Measurements from ENCODE around the gene CILP2. TPM values are rescaled to one million over a fixed set of nuclear protein-coding genes. Genes with fewer than 3 reads are reported as not detected.

The CILP2 gene
- total RNA-seq, 2 experiments from 2014 or later, result 0.19 to 0.27 TPM

DNA sequence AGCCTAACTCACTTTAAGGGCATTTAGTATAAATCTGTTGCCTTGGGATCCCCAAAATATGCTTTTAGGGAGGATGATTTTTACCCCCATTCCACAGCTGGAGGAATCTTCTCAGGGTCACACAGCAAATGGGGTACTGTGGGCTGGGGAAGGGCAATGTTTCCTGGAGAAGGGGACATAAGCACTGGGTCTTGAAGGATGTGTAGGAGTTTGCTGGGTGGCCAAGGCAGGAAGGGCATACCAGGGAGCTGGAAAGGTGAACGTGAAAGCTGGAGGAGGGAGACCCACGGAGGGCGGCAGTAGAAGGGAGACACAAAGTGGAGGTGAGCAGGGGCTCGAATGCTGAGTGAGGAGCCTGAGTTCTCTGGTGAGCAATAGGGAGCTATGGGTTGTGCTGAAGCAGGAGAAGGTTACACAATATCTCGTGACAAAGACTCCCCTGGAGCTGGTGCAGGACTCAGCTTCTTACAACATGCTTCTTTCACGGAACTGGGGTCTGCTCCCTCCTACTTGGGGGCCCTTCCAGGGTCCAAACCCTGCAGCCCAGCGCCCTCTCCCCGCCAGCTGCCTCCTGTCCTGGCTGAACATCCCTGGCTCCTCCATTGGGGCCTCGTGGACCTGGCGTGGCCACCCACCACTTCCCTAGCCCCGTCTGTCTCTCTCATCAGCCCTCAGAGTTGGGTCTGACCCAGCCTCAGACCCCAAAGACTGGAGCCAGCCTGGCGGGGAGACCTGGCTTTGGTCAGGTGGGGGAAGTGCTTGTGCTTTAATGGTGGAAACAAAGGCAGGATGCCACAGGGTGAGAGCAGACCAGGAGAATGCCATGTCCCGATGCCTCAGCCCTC lies 11.1 kb downstream of the CILP2 start:
- Mint-ChIP-seq H3K4me1 (no peaks in the 10 kb centered on the region), H3K27me3 (no peaks in the 10 kb centered on the region), H3K36me3 (ENCODE audit: low read depth) (no peaks in the 10 kb centered on the region), H3K9me3 (ENCODE audit: low read depth) (peaks cover 2% of the 10 kb centered on the region), H3K4me3 (no peak overlapping the region), H3K27ac (no peak overlapping the region)
- intact Hi-C loops (cut with DNase I, micrococcal nuclease), result no loop called here
- ChIA-PET CTCF (no interaction called here), POLR2A (interaction anchor here (0.6 kb wide), 1 partner anchor 54 kb away, joined by 3 read pairs; no protein-coding TSS in a partner anchor)
- DNase-seq, result no peak
- ATAC-seq, result no peak

DNA sequence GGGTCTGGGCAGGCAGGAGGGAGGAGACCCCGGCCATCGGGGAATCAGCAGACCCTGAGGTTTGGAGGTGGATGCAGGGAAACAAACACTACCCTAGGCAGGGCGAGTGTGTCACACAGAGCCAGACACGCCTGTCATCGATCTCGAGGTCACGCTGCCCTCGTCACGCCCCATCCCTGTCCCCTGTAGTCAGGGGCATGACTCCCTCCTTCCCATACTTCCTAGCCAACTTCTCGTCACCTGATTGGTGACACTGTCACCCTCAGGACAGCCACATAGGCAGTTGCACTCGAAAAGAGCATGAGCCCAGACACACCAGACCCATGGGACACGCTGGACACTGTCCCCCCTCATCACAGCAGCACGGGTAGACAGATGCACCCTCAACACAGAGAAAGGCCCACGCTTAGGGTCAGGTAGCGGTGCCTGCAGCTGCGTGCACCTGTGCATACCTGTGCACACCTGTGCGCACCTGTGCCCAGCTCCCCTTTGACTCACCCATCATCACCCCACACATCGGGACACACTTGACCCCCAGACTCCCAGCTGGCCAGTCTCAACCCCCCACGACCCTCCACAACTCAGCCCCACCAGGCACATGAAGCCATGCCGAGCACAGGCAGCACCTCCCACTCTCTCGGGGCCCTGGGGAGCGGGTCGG lies 11.9 kb downstream of the CILP2 start:
- H3K9me3 Mint-ChIP-seq (ENCODE audit: low read depth), result peaks cover 2% of the 10 kb centered on the region
- no peak overlapping the region for H3K27ac Mint-ChIP-seq
- POLR2A ChIA-PET, result no interaction called here
- DNase-seq, result no peak
- ATAC-seq, result no peak
- intact Hi-C loops (cut with DNase I, micrococcal nuclease), result no loop called here
- H3K4me3 Mint-ChIP-seq, result no peak overlapping the region
- no peaks in the 10 kb centered on the region for H3K36me3 Mint-ChIP-seq (ENCODE audit: low read depth)
- no peaks in the 10 kb centered on the region for H3K27me3 Mint-ChIP-seq
- CTCF ChIA-PET, result no interaction called here
- peaks cover 3% of the 10 kb centered on the region for H3K4me1 Mint-ChIP-seq

DNA sequence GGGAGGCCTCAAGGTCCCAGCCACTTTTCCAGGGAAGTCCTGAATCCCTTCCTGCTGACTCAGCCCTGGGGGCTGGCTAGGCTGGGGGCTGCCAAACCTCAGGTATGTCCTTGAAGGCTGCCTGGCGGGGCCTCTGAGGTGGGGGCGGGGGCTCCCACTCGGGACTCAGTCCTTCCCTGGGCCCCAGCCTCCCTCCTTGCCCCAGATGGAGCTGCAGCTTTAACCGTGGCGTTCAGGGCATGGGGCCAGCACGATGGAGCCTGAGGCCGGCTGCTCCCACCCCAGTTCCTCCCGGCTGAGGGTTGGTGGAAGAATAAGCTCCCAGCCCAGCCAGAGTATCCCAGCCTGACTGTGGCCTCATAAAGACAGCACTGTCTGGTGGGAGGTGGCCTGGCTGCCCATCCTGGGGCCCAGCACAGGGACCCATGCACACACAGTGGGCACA lies 12.4 kb downstream of the CILP2 start:
- Mint-ChIP-seq H3K4me3 (no peak overlapping the region), H3K9me3 (ENCODE audit: low read depth) (peaks cover 2% of the 10 kb centered on the region), H3K27ac (no peak overlapping the region), H3K4me1 (peaks cover 3% of the 10 kb centered on the region), H3K27me3 (no peaks in the 10 kb centered on the region), H3K36me3 (ENCODE audit: low read depth) (no peaks in the 10 kb centered on the region)
- CTCF ChIA-PET, result interaction anchor here (0.7 to 1.0 kb wide), 4 partner anchors 9 to 57 kb away, joined by 3 to 4 read pairs (median 3); no protein-coding TSS in a partner anchor
- ATAC-seq (no peak), DNase-seq (no peak)
- intact Hi-C loops (cut with DNase I, micrococcal nuclease), result no loop called here
- POLR2A ChIA-PET, result no interaction called here

DNA sequence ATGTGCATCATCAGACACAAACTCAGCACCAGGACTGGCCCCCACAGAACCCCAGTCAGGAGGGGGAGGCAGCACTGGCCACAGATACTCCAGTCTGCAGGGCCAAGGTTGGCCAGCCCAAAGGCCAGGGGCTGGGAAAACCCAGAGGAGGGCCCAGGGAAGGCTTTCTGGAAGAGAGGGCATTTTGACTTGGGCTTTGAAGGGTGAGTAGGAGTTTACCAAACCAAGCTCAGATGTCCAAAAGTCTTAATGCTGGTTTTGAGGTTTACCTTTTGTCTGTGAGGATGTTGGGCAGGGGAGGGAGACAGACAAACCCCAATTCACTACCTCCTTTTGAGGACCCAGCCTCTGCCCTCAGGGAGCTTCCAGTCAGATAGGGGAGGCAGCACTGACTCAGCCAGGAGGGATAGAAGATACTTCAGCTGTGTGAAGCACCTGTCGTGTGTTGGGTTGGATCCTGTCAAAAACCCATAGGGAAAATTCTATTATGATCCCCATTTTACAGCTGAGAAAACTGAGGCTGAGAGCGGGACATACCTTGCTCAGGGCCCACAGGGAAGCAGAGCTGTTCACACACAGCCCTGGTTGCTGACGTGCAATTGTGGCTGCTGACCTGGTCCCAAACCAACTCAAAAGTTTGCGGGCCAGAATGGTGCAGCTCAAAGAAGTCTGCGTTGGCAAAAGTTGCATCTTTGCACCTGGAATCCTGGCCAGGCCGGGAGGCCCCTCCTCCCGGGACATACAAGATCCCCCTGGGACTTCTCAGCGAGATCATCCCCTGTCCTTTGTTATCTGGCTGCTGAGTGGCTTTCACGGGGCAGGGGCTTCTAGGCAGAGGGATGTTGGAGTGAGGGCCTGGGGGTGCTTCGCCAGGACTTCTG lies 13.1 kb downstream of the CILP2 start:
- ATAC-seq (no peak), DNase-seq (no peak)
- ChIA-PET POLR2A (interaction anchor here (1.0 kb wide), 1 partner anchor 9 kb away, joined by 3 read pairs; no protein-coding TSS in a partner anchor), CTCF (interaction anchor here (0.7 to 7.5 kb wide), 7 partner anchors 9 to 186 kb away, joined by 3 to 48 read pairs (median 3); no protein-coding TSS in a partner anchor)
- intact Hi-C loops (cut with DNase I, micrococcal nuclease), result no loop called here
- no peak overlapping the region for H3K4me3 Mint-ChIP-seq
- peaks cover 3% of the 10 kb centered on the region for H3K4me1 Mint-ChIP-seq
- H3K27ac Mint-ChIP-seq, result no peak overlapping the region
- no peaks in the 10 kb centered on the region for H3K27me3 Mint-ChIP-seq
- peaks cover 2% of the 10 kb centered on the region for H3K9me3 Mint-ChIP-seq (ENCODE audit: low read depth)
- H3K36me3 Mint-ChIP-seq (ENCODE audit: low read depth), result no peaks in the 10 kb centered on the region

DNA sequence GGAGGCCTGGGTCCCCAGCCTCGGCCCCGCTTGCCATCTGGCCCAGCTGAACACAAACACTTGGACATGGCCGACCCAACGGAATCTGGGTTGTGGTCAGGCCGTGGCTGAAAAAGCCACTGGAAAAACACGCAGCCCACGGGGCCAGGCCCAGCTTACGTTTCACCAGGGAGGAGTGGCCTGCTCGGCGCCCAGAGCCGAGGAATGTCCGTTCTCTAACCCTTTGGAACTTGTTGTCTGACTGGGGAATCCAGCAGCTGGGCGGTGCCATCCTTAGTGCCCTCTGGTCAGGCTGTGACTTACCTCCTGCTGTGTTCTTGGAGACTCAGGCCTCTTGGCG lies 13.8 kb downstream of the CILP2 start:
- Mint-ChIP-seq H3K9me3 (ENCODE audit: low read depth) (peaks cover 2% of the 10 kb centered on the region), H3K4me3 (no peak overlapping the region), H3K36me3 (ENCODE audit: low read depth) (no peaks in the 10 kb centered on the region), H3K27me3 (no peaks in the 10 kb centered on the region), H3K27ac (no peak overlapping the region), H3K4me1 (peaks cover 3% of the 10 kb centered on the region)
- ATAC-seq, result no peak
- intact Hi-C loops (cut with DNase I, micrococcal nuclease), result no loop called here
- ChIA-PET CTCF (interaction anchor here (0.6 to 7.5 kb wide), 5 partner anchors 12 to 187 kb away, joined by 3 to 48 read pairs (median 5); no protein-coding TSS in a partner anchor), POLR2A (interaction anchor here (0.8 to 1.0 kb wide), 2 partner anchors 8 to 63 kb away, joined by 3 read pairs; no protein-coding TSS in a partner anchor)
- DNase-seq, result no peak

DNA sequence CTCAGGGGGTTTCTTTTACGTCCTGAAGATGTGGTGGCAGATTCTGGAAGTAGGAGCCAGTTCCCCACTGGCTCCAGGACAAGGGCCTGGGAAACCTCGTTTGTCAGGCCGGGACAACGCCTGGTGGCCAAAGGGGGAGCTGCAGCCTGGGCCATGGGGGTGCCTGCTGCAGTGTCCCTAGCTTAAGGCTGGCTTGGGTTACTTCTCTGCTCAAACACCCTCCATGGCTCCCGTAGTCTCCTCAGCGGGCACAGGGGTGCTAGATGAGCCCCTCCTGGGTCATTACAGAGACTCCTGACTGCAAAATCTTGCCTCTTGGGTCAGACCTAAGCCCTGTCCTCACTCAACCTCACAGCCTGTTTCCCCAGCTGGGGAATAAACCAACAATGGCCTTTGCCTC lies 14.7 kb downstream of the CILP2 start:
- ChIA-PET POLR2A (no interaction called here), CTCF (interaction anchor here (0.5 to 7.5 kb wide), 20 partner anchors 12 to 346 kb away, joined by 3 to 48 read pairs (median 4); partner anchors contain the start of gene TSSK6)
- intact Hi-C loops (cut with DNase I, micrococcal nuclease), result no loop called here
- H3K4me1 Mint-ChIP-seq, result peaks cover 3% of the 10 kb centered on the region
- peak; percentile 56 for DNase-seq
- ATAC-seq, result peak; percentile 66
- H3K27ac Mint-ChIP-seq, result no peak overlapping the region
- no peaks in the 10 kb centered on the region for H3K27me3 Mint-ChIP-seq
- H3K36me3 Mint-ChIP-seq (ENCODE audit: low read depth), result no peaks in the 10 kb centered on the region
- peaks cover 2% of the 10 kb centered on the region for H3K9me3 Mint-ChIP-seq (ENCODE audit: low read depth)
- H3K4me3 Mint-ChIP-seq, result no peak overlapping the region

DNA sequence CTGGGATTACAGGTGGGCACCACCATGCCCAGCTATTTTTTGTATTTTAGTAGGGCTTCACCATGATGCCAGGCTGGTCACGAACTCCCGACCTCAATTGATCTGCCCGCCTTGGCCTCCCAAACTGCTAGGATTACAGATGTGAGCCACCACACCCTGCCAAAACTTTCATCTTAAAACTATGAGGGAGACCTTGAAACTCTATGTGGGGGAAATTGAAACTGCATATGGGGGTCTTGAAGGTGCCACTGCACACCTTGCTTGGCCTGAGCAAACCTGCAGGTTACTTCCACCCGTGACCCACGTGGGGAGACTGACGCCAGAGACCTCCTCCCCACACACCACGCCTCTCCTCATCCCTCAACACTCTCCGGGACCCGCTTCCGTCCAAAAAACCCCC lies 15.6 kb downstream of the CILP2 start:
- Mint-ChIP-seq H3K4me3 (no peak overlapping the region), H3K27me3 (no peaks in the 10 kb centered on the region), H3K9me3 (ENCODE audit: low read depth) (peaks cover 2% of the 10 kb centered on the region), H3K27ac (no peak overlapping the region), H3K4me1 (peaks cover 3% of the 10 kb centered on the region), H3K36me3 (ENCODE audit: low read depth) (no peaks in the 10 kb centered on the region)
- ATAC-seq (no peak), DNase-seq (no peak)
- intact Hi-C loops (cut with DNase I, micrococcal nuclease), result loop anchor here in 1 of 2 experiments (1.0 kb wide), 1 partner anchor 21 kb away; no protein-coding TSS in a partner anchor
- CTCF ChIA-PET, result interaction anchor here (0.6 to 7.5 kb wide), 28 partner anchors 12 to 218 kb away, joined by 3 to 48 read pairs (median 4); partner anchors contain the start of gene NDUFA13
- POLR2A ChIA-PET, result no interaction called here

DNA sequence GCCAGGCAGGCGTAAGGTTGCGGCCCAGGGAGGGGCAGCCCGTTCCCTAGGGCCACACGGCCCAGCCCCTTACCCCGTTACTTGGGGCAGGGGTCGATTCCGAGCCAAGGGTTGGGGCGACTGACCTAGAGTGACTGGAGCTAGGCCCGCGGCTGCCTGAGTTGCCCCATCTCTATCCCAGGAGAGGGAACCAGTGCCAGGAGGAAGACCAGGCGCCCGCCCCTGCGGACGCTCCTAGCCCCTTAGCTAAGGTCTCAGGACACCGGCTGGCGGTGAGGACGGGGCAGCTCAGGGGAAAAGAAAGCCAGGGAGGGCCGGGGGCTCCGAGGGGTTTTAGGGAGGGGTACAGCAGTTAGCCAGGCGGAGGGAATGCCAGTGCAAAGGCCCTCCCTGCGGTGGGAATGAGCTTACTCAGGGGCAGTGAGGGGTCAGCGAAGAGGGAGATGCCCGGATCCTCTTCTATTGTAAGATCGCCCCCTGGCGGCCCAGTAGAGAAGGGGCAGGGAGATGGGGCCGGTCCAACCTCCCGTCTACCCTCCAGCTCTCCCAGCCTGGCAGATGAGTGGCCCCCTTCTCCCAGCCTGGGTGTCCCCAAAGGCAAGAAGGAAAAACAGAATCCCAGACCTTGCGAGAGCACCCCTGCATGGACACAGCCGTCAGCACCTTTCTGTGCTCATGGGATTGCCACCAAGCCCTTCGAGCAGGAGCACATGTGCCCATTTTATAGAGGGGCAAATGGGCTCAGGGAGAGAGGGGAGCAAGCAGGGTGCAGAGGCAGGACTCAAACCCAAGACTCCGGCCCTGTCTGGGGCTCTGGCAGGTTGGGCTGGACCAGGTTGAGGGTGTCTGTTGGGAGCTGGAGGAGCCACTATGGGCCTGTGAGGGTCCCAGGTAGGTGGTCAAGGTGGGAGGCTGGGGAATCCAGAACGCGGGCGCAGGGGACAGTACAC lies 16.3 kb downstream of the CILP2 start:
- H3K4me3 Mint-ChIP-seq, result no peak overlapping the region
- H3K9me3 Mint-ChIP-seq (ENCODE audit: low read depth), result peaks cover 2% of the 10 kb centered on the region
- H3K27ac Mint-ChIP-seq, result no peak overlapping the region
- H3K4me1 Mint-ChIP-seq, result peaks cover 7% of the 10 kb centered on the region
- H3K36me3 Mint-ChIP-seq (ENCODE audit: low read depth), result no peaks in the 10 kb centered on the region
- intact Hi-C loops (cut with DNase I, micrococcal nuclease), result loop anchor here in 1 of 2 experiments (1.0 kb wide), 1 partner anchor 22 kb away; no protein-coding TSS in a partner anchor
- DNase-seq, result peak; percentile 82
- no peaks in the 10 kb centered on the region for H3K27me3 Mint-ChIP-seq
- ChIA-PET POLR2A (no interaction called here), CTCF (interaction anchor here (0.6 to 7.5 kb wide), 30 partner anchors 11 to 217 kb away, joined by 3 to 48 read pairs (median 4); partner anchors contain the start of gene NDUFA13)
- ATAC-seq, result peak; percentile 78

DNA sequence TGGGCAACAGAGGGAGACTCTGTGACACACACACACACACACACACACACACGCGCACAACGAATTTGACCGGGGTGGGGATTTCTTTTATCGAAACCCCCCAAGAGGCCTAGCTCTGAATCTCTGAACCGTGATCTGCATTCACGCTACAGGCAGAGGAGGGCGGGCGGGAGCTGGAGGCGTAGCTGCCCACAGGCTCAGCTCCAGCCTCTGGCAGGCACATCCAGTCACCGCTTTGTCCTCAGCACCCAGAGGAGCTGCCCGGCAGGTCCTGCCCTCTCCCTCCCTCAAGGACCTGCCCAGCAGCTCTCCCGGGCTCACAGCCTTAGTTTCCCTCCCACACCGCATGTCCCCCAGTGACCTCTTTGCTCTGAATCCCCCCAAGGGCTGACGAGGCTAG lies 20.0 kb downstream of the CILP2 start:
- peaks cover 18% of the 10 kb centered on the region for H3K4me1 Mint-ChIP-seq
- intact Hi-C loops (cut with DNase I, micrococcal nuclease), result no loop called here
- no peak overlapping the region for H3K27ac Mint-ChIP-seq
- CTCF ChIA-PET, result interaction anchor here (7.5 kb wide), 1 partner anchor 26 kb away, joined by 48 read pairs; no protein-coding TSS in a partner anchor
- H3K9me3 Mint-ChIP-seq (ENCODE audit: low read depth), result no peaks in the 10 kb centered on the region
- no peaks in the 10 kb centered on the region for H3K27me3 Mint-ChIP-seq
- H3K4me3 Mint-ChIP-seq, result no peak overlapping the region
- ATAC-seq (no peak), DNase-seq (no peak)
- H3K36me3 Mint-ChIP-seq (ENCODE audit: low read depth), result peaks cover 2% of the 10 kb centered on the region
- POLR2A ChIA-PET, result interaction anchor here (0.6 kb wide), 1 partner anchor 470 kb away, joined by 3 read pairs; no protein-coding TSS in a partner anchor

DNA sequence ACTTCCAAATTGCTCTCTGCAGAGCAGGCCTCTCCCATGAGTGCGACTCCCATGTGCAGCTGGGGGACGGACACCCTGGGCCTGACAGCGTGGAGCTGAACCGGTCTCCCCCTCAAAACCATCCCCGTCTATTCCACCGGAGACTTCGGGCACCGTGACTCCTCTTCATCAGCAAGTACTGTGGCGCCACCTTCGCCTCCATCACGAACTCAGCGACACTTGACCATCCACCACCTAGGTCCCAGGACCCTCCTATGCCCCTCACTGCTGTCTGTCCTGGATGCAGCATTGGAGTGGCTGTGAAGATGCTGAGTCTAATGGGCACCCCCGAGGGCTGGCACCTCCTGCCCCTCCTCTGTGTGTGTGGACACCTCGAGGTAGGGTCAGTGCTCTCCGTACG lies 20.6 kb downstream of the CILP2 start:
- CTCF ChIA-PET, result no interaction called here
- DNase-seq (no peak), ATAC-seq (no peak)
- POLR2A ChIA-PET, result interaction anchor here (0.6 kb wide), 1 partner anchor 469 kb away, joined by 3 read pairs; no protein-coding TSS in a partner anchor
- H3K4me1 Mint-ChIP-seq, result peaks cover 18% of the 10 kb centered on the region
- no peaks in the 10 kb centered on the region for H3K27me3 Mint-ChIP-seq
- no peak overlapping the region for H3K27ac Mint-ChIP-seq
- no peak overlapping the region for H3K4me3 Mint-ChIP-seq
- no peaks in the 10 kb centered on the region for H3K9me3 Mint-ChIP-seq (ENCODE audit: low read depth)
- intact Hi-C loops (cut with DNase I, micrococcal nuclease), result no loop called here
- peaks cover 2% of the 10 kb centered on the region for H3K36me3 Mint-ChIP-seq (ENCODE audit: low read depth)
